Measurements from ENCODE around the gene RPS19BP1. TPM values are rescaled to one million over a fixed set of nuclear protein-coding genes. Genes with fewer than 3 reads are reported as not detected.
"Not testable (repeated sequence)": the region's sequence is repeated elsewhere in the genome, so short reads cannot be mapped to it uniquely, and the experiment has no call there.

RPS19BP1 gene
- total and polyA plus RNA-seq, 3 donors from 2014 or later, result 97.7 to 158 (median 156) TPM

- no peak for DNase-seq
- Histone ChIP-seq H3K9me3 (no peaks in the 10 kb centered on the region), H3K36me3 (ENCODE audit: low read depth, missing control alignments) (no peaks in the 10 kb centered on the region), H3K4me3 (no peak overlapping the region), H3K27ac (no peak overlapping the region), H3K4me1 (no peaks in the 10 kb centered on the region), H3K27me3 (no peaks in the 10 kb centered on the region)
- 89 to 95% methylated on average over 10 of the region's 10 CpGs for WGBS, 2 donors
- TF ChIP-seq CTCF (IDR thresholded peaks at IDR 0.05) (no peak), POLR2A (IDR thresholded peaks at IDR 0.05) (no peak)
- intact Hi-C loops (cut with DNase I; ENCODE audit: low total_unique reads), result no loop called here
Observed at GRCh38 chr22:39512026-39512425, 20.5 kb downstream of the RPS19BP1 start.

- H3K9me3 ChIP-seq, result no peaks in the 10 kb centered on the region
- no peaks in the 10 kb centered on the region for H3K4me1 ChIP-seq
- no peak for DNase-seq
- H3K4me3 ChIP-seq, result no peak overlapping the region
- no peaks in the 10 kb centered on the region for H3K27me3 ChIP-seq
- H3K27ac ChIP-seq, result no peak overlapping the region
- TF ChIP-seq POLR2A (IDR thresholded peaks at IDR 0.05), result no peak
- TF ChIP-seq CTCF (IDR thresholded peaks at IDR 0.05), result no peak
- WGBS, 2 donors, result 92 to 93% methylated on average over 13 of the region's 13 CpGs
- intact Hi-C loops (cut with DNase I; ENCODE audit: low total_unique reads), result no loop called here
- no peaks in the 10 kb centered on the region for H3K36me3 ChIP-seq (ENCODE audit: low read depth, missing control alignments)
Observed at GRCh38 chr22:39511226-39511625, 21.3 kb downstream of the RPS19BP1 start.

GRCh38 chr22:39510529-39511149 lies 21.9 kb downstream of the RPS19BP1 start:
- no peaks in the 10 kb centered on the region for H3K4me1 ChIP-seq
- WGBS, 2 donors, result 87 to 96% methylated on average over 4 of the region's 4 CpGs
- H3K27me3 ChIP-seq, result no peaks in the 10 kb centered on the region
- no peak for TF ChIP-seq CTCF (IDR thresholded peaks at IDR 0.05)
- no peak for TF ChIP-seq POLR2A (IDR thresholded peaks at IDR 0.05)
- H3K9me3 ChIP-seq, result no peaks in the 10 kb centered on the region
- H3K4me3 ChIP-seq, result no peak overlapping the region
- no peaks in the 10 kb centered on the region for H3K36me3 ChIP-seq (ENCODE audit: low read depth, missing control alignments)
- H3K27ac ChIP-seq, result no peak overlapping the region
- DNase-seq, result no peak
- intact Hi-C loops (cut with DNase I; ENCODE audit: low total_unique reads), result no loop called here

GRCh38 chr22:39508393-39508792 lies 24.2 kb downstream of the RPS19BP1 start:
- 77 to 81% methylated on average over 4 of the region's 4 CpGs for WGBS, 2 donors
- H3K9me3 ChIP-seq, result no peaks in the 10 kb centered on the region
- H3K4me3 ChIP-seq, result no peak overlapping the region
- intact Hi-C loops (cut with DNase I; ENCODE audit: low total_unique reads), result no loop called here
- H3K27ac ChIP-seq, result no peak overlapping the region
- DNase-seq, result no peak
- H3K4me1 ChIP-seq, result peaks cover 5% of the 10 kb centered on the region
- no peaks in the 10 kb centered on the region for H3K36me3 ChIP-seq (ENCODE audit: low read depth, missing control alignments)
- TF ChIP-seq POLR2A (IDR thresholded peaks at IDR 0.05) (no peak), CTCF (IDR thresholded peaks at IDR 0.05) (no peak)
- H3K27me3 ChIP-seq, result no peaks in the 10 kb centered on the region

GRCh38 chr22:39507021-39507420 lies 25.5 kb downstream of the RPS19BP1 start:
- DNase-seq; H3K27ac ChIP-seq; intact Hi-C loops (cut with DNase I; ENCODE audit: low total_unique reads); H3K4me3 ChIP-seq; H3K27me3 ChIP-seq; H3K9me3 ChIP-seq; H3K36me3 ChIP-seq (ENCODE audit: low read depth, missing control alignments): not testable (repeated sequence)
- H3K4me1 ChIP-seq, result peaks cover 12% of the 10 kb centered on the region
- 85 to 88% methylated on average over 10 of the region's 10 CpGs for WGBS, 2 donors
